Natural killer cell (primary cell): ENCODE data around the gene CEACAM6. TPM values are rescaled to one million over a fixed set of nuclear protein-coding genes. Genes with fewer than 3 reads are reported as not detected.

ENCODE experiments used
- ATAC-seq, 3 donors: fragments of 150-1000 bp in 2 of 3; fragments of 200-7000 bp in 1 of 3; cut with Tn5 transposase; 1 replicate in 1 of 3; 2 replicates in 2 of 3; pipeline ENCODE4 v1.10.0; 2021; ENCODE audit warnings: mild to moderate bottlenecking in 2 of 3, moderate library complexity in 2 of 3
- DNase-seq, 2 donors: peaks; one replicate each; pipeline versions ENCODE4 v3.0.0 to v3.0.0-alpha.2; 2013 to 2021; ENCODE audit warnings: mixed read lengths in 1 of 2
- H3K27ac ChIP-seq: one replicate; pipeline ENCODE4 v1.5.1; 2013; ENCODE audit warnings: mild to moderate bottlenecking, low read length
- H3K27me3 ChIP-seq: one replicate; pipeline ENCODE4 v1.6.1; 2013; ENCODE audit warnings: low read length; ENCODE audit not compliant: control insufficient read depth, insufficient read depth
- H3K36me3 ChIP-seq: one replicate; pipeline ENCODE4 v1.6.1; 2013; ENCODE audit warnings: low read length; ENCODE audit not compliant: control insufficient read depth, insufficient read depth
- H3K4me1 ChIP-seq: one replicate; pipeline ENCODE4 v1.6.1; 2013; ENCODE audit warnings: low read length; ENCODE audit not compliant: control insufficient read depth, insufficient read depth
- H3K4me3 ChIP-seq: one replicate; pipeline ENCODE4 v1.5.1; 2013; ENCODE audit warnings: low read length
- H3K9me3 ChIP-seq: one replicate; pipeline ENCODE4 v1.6.1; 2013; ENCODE audit warnings: low read length; ENCODE audit not compliant: control insufficient read depth, insufficient read depth
- H3K27ac Mint-ChIP-seq, 2 donors: one replicate each; pipeline ENCODE4 v1.8.0; 2022; ENCODE audit warnings: mild to moderate bottlenecking in 2 of 2, mixed read lengths in 2 of 2, moderate library complexity in 1 of 2
- H3K27me3 Mint-ChIP-seq, 2 donors: one replicate each; pipeline ENCODE4 v1.8.0; 2022; ENCODE audit warnings: low read depth in 2 of 2, mixed read lengths in 2 of 2
- H3K36me3 Mint-ChIP-seq: one replicate; pipeline ENCODE4 v1.8.0; 2022; ENCODE audit warnings: mixed read lengths
- H3K4me1 Mint-ChIP-seq, 2 donors: one replicate each; pipeline ENCODE4 v1.8.0; 2022; ENCODE audit warnings: mixed read lengths in 2 of 2
- H3K4me3 Mint-ChIP-seq: one replicate; pipeline ENCODE4 v1.8.0; 2022; ENCODE audit warnings: mild to moderate bottlenecking, moderate library complexity, mixed read lengths
- H3K9me3 Mint-ChIP-seq, 2 donors: one replicate each; pipeline ENCODE4 v1.8.0; 2022; ENCODE audit warnings: mixed read lengths in 2 of 2
- WGBS: methylation state at CpG from one replicate; pipeline ENCODE4 v1.1.7; 2013; ENCODE audit warnings: missing lambda C conversion rate; ENCODE audit not compliant: insufficient coverage; 5-methylcytosine and 5-hydroxymethylcytosine counted together
- intact Hi-C: fragments of 100-400 bp; cut with micrococcal nuclease; formaldehyde crosslinking; loops from one replicate; pipeline ENCODE4 v1.14.2; 2022
- total RNA-seq, 4 donors: library from RNA; stranded (reverse); fragments of 120-200 nt in 1 of 4; gene quantifications; one replicate each; pipeline versions ENCODE4 v1.2.3 to v1.2.4, GENCODE V29; 2013 to 2022
- TF ChIP-seq, protein P1 (sequence below): fragments of 200-600 bp; IDR thresholded peaks from one replicate; pipeline ENCODE4 v1.8.0; 2022; ENCODE audit warnings: antibody characterized with exemption

The CEACAM6 gene
- total RNA-seq, 3 donors from 2014 or later (not counting 1 experiment from before 2014, with no cell fraction given), result not detected

DNA sequence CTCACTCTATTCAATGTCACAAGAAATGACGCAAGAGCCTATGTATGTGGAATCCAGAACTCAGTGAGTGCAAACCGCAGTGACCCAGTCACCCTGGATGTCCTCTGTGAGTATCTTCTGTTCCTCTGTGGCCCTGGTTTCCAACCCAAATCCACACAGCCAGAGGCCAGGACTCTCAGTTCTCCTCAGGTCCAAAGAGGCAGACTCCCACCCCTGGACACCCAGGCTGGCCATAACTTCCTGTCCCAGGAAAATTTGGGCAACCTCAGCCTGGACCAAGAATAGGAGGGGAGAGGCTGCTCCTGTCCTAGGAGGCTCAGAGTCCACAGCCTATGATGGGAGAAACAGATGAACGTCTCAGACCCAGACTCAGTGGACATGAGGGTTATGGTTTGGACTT is 35.2 kb upstream of the CEACAM6 start:
- intact Hi-C loops, result no loop called here
- Histone ChIP-seq H3K9me3 (no peaks in the 10 kb centered on the region), H3K4me3 (no peak overlapping the region), H3K27ac (no peak overlapping the region), H3K36me3 (no peaks in the 10 kb centered on the region), H3K27me3 (no peaks in the 10 kb centered on the region), H3K4me1 (no peaks in the 10 kb centered on the region)
- TF ChIP-seq, protein P1, sequence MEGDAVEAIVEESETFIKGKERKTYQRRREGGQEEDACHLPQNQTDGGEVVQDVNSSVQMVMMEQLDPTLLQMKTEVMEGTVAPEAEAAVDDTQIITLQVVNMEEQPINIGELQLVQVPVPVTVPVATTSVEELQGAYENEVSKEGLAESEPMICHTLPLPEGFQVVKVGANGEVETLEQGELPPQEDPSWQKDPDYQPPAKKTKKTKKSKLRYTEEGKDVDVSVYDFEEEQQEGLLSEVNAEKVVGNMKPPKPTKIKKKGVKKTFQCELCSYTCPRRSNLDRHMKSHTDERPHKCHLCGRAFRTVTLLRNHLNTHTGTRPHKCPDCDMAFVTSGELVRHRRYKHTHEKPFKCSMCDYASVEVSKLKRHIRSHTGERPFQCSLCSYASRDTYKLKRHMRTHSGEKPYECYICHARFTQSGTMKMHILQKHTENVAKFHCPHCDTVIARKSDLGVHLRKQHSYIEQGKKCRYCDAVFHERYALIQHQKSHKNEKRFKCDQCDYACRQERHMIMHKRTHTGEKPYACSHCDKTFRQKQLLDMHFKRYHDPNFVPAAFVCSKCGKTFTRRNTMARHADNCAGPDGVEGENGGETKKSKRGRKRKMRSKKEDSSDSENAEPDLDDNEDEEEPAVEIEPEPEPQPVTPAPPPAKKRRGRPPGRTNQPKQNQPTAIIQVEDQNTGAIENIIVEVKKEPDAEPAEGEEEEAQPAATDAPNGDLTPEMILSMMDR, result no peak
- Mint-ChIP-seq H3K27me3 (peaks cover 13 to 20% of the 10 kb centered on the region in 2 donors), H3K36me3 (no peaks in the 10 kb centered on the region), H3K4me3 (no peak overlapping the region), H3K4me1 (no peaks in the 10 kb centered on the region), H3K27ac (no peak overlapping the region), H3K9me3 (no peaks in the 10 kb centered on the region)
- 94% methylated on average over 2 of the region's 3 CpGs for WGBS
- DNase-seq (no peak), ATAC-seq (no peak)

DNA sequence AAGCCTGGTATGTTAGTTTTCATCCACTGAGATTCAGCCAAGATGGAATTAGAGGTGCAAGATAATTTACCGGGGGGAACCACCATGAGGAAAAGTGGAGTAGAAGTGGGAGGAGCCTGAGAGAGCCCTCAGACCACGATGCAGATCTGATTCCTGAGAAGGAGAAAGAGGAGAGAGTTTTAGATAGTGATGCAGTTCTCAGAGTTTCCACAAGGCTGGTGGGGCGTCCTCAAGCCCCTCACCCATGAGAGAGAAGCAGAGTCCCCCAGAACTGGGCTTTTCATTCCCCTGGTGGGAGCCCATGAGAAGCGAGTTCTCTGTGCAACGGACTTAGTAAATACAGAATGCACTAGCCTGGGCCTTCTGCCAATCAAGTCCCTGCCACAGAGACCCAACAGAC is 28.8 kb upstream of the CEACAM6 start:
- peaks cover 25 to 28% of the 10 kb centered on the region in 2 donors for H3K27me3 Mint-ChIP-seq
- TF ChIP-seq, protein P1, result no peak
- no peak overlapping the region for H3K4me3 ChIP-seq
- H3K9me3 Mint-ChIP-seq, result no peaks in the 10 kb centered on the region
- WGBS, result 57% methylated on average over 5 of the region's 5 CpGs
- no peak overlapping the region for H3K27ac ChIP-seq
- H3K27me3 ChIP-seq, result peaks cover 2% of the 10 kb centered on the region
- no peak overlapping the region for H3K27ac Mint-ChIP-seq
- H3K4me3 Mint-ChIP-seq, result no peak overlapping the region
- ATAC-seq (no peak), DNase-seq (no peak)
- intact Hi-C loops, result no loop called here
- H3K36me3 Mint-ChIP-seq, result no peaks in the 10 kb centered on the region
- H3K4me1 Mint-ChIP-seq, result no peaks in the 10 kb centered on the region
- no peaks in the 10 kb centered on the region for H3K36me3 ChIP-seq
- H3K9me3 ChIP-seq, result no peaks in the 10 kb centered on the region
- H3K4me1 ChIP-seq, result no peaks in the 10 kb centered on the region

DNA sequence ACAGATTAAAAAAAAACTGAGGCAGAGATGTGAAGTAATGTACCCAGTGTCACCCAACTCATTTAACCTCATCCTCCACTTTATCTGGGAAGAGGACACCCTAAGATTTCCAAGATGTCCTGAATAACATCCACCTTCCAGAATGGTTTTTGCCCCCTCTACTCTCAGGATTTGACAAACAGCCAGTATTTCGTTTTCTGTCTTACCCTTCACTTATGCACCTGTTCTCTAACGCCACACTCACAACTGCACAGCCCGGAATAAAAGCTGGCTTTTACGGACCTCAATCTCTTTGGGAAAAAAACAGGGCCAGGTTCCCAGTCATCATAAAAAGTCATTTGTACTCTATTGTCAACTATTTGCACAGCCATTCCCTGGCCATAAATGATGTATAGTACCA is 21.2 kb upstream of the CEACAM6 start:
- Histone ChIP-seq H3K27me3 (peaks cover 3% of the 10 kb centered on the region), H3K4me1 (no peaks in the 10 kb centered on the region), H3K27ac (no peak overlapping the region), H3K9me3 (no peaks in the 10 kb centered on the region), H3K4me3 (no peak overlapping the region), H3K36me3 (no peaks in the 10 kb centered on the region)
- Mint-ChIP-seq H3K9me3 (no peaks in the 10 kb centered on the region), H3K4me3 (no peak overlapping the region), H3K27me3 (peaks cover 25 to 31% of the 10 kb centered on the region in 2 donors), H3K36me3 (no peaks in the 10 kb centered on the region), H3K27ac (no peak overlapping the region), H3K4me1 (no peaks in the 10 kb centered on the region)
- DNase-seq (no peak), ATAC-seq (no peak)
- intact Hi-C loops, result no loop called here
- TF ChIP-seq, protein P1, result no peak
- 95% methylated on average over 4 of the region's 4 CpGs for WGBS

DNA sequence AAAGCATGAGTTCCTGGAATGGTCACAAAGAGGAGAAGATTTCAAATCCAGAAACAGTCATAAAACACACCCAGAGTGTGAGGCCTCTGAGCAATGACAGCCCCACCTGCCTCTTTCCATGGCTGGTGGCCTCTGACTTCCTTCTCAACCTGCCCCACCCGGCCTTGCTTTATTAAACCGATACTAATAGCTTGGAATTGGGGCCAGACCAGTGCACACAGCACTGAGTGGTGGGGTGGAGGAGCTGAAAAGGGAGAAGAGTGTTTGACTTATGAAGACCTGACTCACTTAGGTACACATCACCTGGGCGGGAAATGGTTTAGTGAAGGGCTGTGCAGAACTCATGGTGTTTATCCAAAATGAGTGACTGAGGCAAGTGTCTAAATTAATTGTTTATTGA is 20.7 kb upstream of the CEACAM6 start:
- WGBS, result 92% methylated on average over 3 of the region's 3 CpGs
- H3K4me3 ChIP-seq, result no peak overlapping the region
- H3K4me3 Mint-ChIP-seq, result no peak overlapping the region

More for the DNA sequence above, 20.7 kb upstream of the CEACAM6 start:
- Histone ChIP-seq H3K4me1 (no peaks in the 10 kb centered on the region), H3K9me3 (no peaks in the 10 kb centered on the region), H3K36me3 (no peaks in the 10 kb centered on the region), H3K27ac (no peak overlapping the region), H3K27me3 (peaks cover 3% of the 10 kb centered on the region)
- H3K4me1 Mint-ChIP-seq, result no peaks in the 10 kb centered on the region
- H3K9me3 Mint-ChIP-seq, result no peaks in the 10 kb centered on the region
- no peak overlapping the region for H3K27ac Mint-ChIP-seq
- intact Hi-C loops, result no loop called here
- TF ChIP-seq, protein P1, result no peak
- H3K27me3 Mint-ChIP-seq, result peaks cover 25 to 36% of the 10 kb centered on the region in 2 donors
- ATAC-seq (no peak), DNase-seq (no peak)
- H3K36me3 Mint-ChIP-seq, result no peaks in the 10 kb centered on the region
